Measurements from ENCODE around the gene CAPN9. TPM values are rescaled to one million over a fixed set of nuclear protein-coding genes. Genes with fewer than 3 reads are reported as not detected.

Gene CAPN9
- total and polyA plus RNA-seq, 2 donors from 2014 or later: 0.41 TPM; not detected in 1

GRCh38 chr1:230768903-230769570, 21.8 kb downstream of the CAPN9 start:
- no peak overlapping the region for H3K4me3 ChIP-seq (ENCODE audit: low read length in 3 of 3)
- FAIRE-seq (no peak), DNase-seq (peak in 2 of 5 donors; percentile 53 to 80)
- H3K36me3 ChIP-seq (ENCODE audit: control insufficient read depth in 2 of 3, insufficient read depth in 3 of 3, low read length in 3 of 3): no peaks in the 10 kb centered on the region
- no peak overlapping the region for H3K27ac ChIP-seq (ENCODE audit: low read depth in 2 of 2, low read length in 2 of 2)
- no peaks in the 10 kb centered on the region for H3K4me1 ChIP-seq (ENCODE audit: control insufficient read depth in 2 of 3, insufficient read depth in 2 of 3, low read depth in 1 of 3, low read length in 3 of 3)
- H3K9ac ChIP-seq (ENCODE audit: low read length in 3 of 3): no peak overlapping the region
- TF ChIP-seq CTCF (IDR thresholded peaks at IDR 0.05; ENCODE audit: borderline replicate concordance, extremely low read depth, insufficient read depth): no peak
- no peaks in the 10 kb centered on the region for H3K9me3 ChIP-seq (ENCODE audit: control insufficient read depth in 2 of 3, insufficient read depth in 1 of 3, low read length in 3 of 3)
- intact Hi-C loops (cut with DNase I): no loop called here
- no peaks in the 10 kb centered on the region for H3K27me3 ChIP-seq (ENCODE audit: control insufficient read depth, insufficient read depth, low read length)

GRCh38 chr1:230770317-230770716, 23.1 kb downstream of the CAPN9 start:
- intact Hi-C loops (cut with DNase I): no loop called here
- FAIRE-seq (no peak), DNase-seq (no peak)

GRCh38 chr1:230771773-230772354, 24.7 kb downstream of the CAPN9 start:
- no peak overlapping the region for H3K9ac ChIP-seq (ENCODE audit: low read length in 3 of 3)
- intact Hi-C loops (cut with DNase I): no loop called here
- H3K4me3 ChIP-seq (ENCODE audit: low read length in 3 of 3): no peak overlapping the region
- H3K27me3 ChIP-seq (ENCODE audit: control insufficient read depth, insufficient read depth, low read length): no peaks in the 10 kb centered on the region
- H3K4me1 ChIP-seq (ENCODE audit: control insufficient read depth in 2 of 3, insufficient read depth in 2 of 3, low read depth in 1 of 3, low read length in 3 of 3): no peaks in the 10 kb centered on the region
- H3K36me3 ChIP-seq (ENCODE audit: control insufficient read depth in 2 of 3, insufficient read depth in 3 of 3, low read length in 3 of 3): no peaks in the 10 kb centered on the region
- FAIRE-seq: no peak
- no peaks in the 10 kb centered on the region for H3K9me3 ChIP-seq (ENCODE audit: control insufficient read depth in 2 of 3, insufficient read depth in 1 of 3, low read length in 3 of 3)
- no peak for TF ChIP-seq CTCF (IDR thresholded peaks at IDR 0.05; ENCODE audit: borderline replicate concordance, extremely low read depth, insufficient read depth)
- no peak for DNase-seq
- H3K27ac ChIP-seq (ENCODE audit: low read depth in 2 of 2, low read length in 2 of 2): no peak overlapping the region

More at GRCh38 chr1:230770317-230770716, 23.1 kb downstream of the CAPN9 start:
- Histone ChIP-seq H3K4me3 (ENCODE audit: low read length in 3 of 3) (no peak overlapping the region), H3K9ac (ENCODE audit: low read length in 3 of 3) (no peak overlapping the region), H3K27ac (ENCODE audit: low read depth in 2 of 2, low read length in 2 of 2) (no peak overlapping the region), H3K9me3 (ENCODE audit: control insufficient read depth in 2 of 3, insufficient read depth in 1 of 3, low read length in 3 of 3) (no peaks in the 10 kb centered on the region), H3K27me3 (ENCODE audit: control insufficient read depth, insufficient read depth, low read length) (no peaks in the 10 kb centered on the region), H3K36me3 (ENCODE audit: control insufficient read depth in 2 of 3, insufficient read depth in 3 of 3, low read length in 3 of 3) (no peaks in the 10 kb centered on the region), H3K4me1 (ENCODE audit: control insufficient read depth in 2 of 3, insufficient read depth in 2 of 3, low read depth in 1 of 3, low read length in 3 of 3) (no peaks in the 10 kb centered on the region)
- no peak for TF ChIP-seq CTCF (IDR thresholded peaks at IDR 0.05; ENCODE audit: borderline replicate concordance, extremely low read depth, insufficient read depth)
